Peyer's patch (tissue), 4 donors: ENCODE results near the gene PIGU.

Experiments used
- POLR2A ChIP-seq, 2 donors: fragments of 450-650 bp; IDR thresholded peaks; one replicate each; pipeline ENCODE4 v1.5.1; 2017; ENCODE audit warnings: antibody characterized with exemption in 2 of 2, mild to moderate bottlenecking in 2 of 2, moderate library complexity in 2 of 2
- TF ChIP-seq, protein P1 (sequence below), 6 experiments: fragments of 450-650 bp in 4 of 6; fragments of 200-600 bp in 2 of 6; sonication (generic) in 1 of 6; IDR thresholded peaks; one replicate each; pipeline ENCODE4 v1.5.1; 2017 to 2019; ENCODE audit warnings: antibody characterized with exemption in 6 of 6, mild to moderate bottlenecking in 3 of 6, moderate library complexity in 1 of 6

DNA sequence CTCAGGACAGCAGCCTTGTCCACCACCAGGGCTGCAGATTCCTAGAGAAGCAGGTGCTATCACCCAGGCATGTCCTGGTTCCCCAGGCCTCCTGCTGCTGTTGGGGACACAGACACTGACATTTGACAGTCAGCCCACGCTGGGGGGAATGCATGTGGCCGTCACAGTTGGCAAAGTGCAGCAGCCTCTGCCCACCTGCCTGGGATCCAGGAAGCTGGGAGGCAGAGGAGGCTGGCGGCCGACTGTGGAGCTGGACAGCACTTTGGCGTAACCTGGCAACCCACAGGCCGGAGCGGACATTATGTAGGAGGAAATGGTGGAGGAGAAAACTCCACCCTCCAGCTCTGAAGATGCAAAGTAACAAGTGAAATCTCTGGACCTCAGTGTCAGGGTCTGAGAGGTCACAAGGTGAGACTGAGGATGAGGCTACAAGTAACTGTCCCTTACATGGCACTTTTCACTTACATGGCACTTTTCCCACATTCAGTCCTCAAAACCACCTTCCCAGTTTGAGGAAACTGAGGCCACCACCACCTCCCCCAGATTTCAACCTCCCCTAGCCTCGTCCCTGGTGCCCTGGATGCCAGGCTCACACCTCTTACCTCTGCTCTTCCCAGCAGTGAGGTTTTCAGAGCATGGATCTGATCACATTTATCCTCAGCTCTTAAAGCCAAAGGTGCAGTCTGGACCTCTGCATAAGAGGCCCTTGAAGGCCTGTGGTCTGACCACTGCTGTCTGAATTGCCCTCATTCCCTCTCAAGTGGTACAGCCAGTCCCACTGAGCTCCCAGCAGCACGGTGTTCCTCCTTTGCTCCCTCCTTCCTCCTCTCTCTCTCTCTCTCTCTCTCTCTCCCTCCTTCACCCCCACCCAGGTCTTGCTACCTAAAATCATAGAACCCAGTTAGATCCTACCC is 109.7 kb downstream of the PIGU start:
- TF ChIP-seq, protein P1, sequence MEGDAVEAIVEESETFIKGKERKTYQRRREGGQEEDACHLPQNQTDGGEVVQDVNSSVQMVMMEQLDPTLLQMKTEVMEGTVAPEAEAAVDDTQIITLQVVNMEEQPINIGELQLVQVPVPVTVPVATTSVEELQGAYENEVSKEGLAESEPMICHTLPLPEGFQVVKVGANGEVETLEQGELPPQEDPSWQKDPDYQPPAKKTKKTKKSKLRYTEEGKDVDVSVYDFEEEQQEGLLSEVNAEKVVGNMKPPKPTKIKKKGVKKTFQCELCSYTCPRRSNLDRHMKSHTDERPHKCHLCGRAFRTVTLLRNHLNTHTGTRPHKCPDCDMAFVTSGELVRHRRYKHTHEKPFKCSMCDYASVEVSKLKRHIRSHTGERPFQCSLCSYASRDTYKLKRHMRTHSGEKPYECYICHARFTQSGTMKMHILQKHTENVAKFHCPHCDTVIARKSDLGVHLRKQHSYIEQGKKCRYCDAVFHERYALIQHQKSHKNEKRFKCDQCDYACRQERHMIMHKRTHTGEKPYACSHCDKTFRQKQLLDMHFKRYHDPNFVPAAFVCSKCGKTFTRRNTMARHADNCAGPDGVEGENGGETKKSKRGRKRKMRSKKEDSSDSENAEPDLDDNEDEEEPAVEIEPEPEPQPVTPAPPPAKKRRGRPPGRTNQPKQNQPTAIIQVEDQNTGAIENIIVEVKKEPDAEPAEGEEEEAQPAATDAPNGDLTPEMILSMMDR (IDR thresholded peaks at IDR 0.05): no peak
- no peak for TF ChIP-seq POLR2A (IDR thresholded peaks at IDR 0.05)
